Body of pancreas (tissue), 4 donors: ENCODE measurements around the gene CYBC1. TPM values are rescaled to one million over a fixed set of nuclear protein-coding genes. Genes with fewer than 3 reads are reported as not detected.
"Not testable (repeated sequence)": the region's sequence is repeated elsewhere in the genome, so short reads cannot be mapped to it uniquely, and the experiment has no call there.

Experiments used
- ATAC-seq: fragments of 150-250 bp; one replicate; pipeline ENCODE4 v1.9.1; 2016
- DNase-seq, 4 donors: peaks; one replicate each; pipeline ENCODE4 v3.0.0-alpha.2; 2019
- H3K27ac ChIP-seq, 4 donors: fragments of 200-600 bp; sonication (generic); 1 replicate in 3 of 4; 2 replicates in 1 of 4; pipeline versions ENCODE4 v1.5.1 to v1.6.1; 2016 to 2019; ENCODE audit warnings: mild to moderate bottlenecking in 1 of 4, mixed read lengths in 1 of 4, moderate library complexity in 1 of 4
- H3K27me3 ChIP-seq, 2 donors: fragments of 200-600 bp; sonication (generic); one replicate each; pipeline ENCODE4 v1.6.0; 2016; ENCODE audit warnings: mild to moderate bottlenecking in 1 of 2
- H3K36me3 ChIP-seq, 2 donors: fragments of 200-600 bp; sonication (generic); replicated peaks in 1 of 2; 2 replicates each; pipeline ENCODE4 v1.5.1; 2016; ENCODE audit warnings: low read depth in 2 of 2; ENCODE audit not compliant: insufficient read depth in 1 of 2
- H3K4me1 ChIP-seq: fragments of 200-600 bp; sonication (generic); one replicate; pipeline ENCODE4 v1.6.0; 2016
- H3K4me3 ChIP-seq, 2 donors: fragments of 200-600 bp; sonication (generic); 1 replicate in 1 of 2; 2 replicates in 1 of 2; pipeline ENCODE4 v1.5.1; 2016 to 2019
- H3K9me3 ChIP-seq, 3 donors: fragments of 200-600 bp; sonication (generic); 1 replicate in 2 of 3; 2 replicates in 1 of 3; pipeline ENCODE4 v1.5.1; 2016
- POLR2A ChIP-seq, 3 donors: fragments of 450-650 bp; IDR thresholded peaks; one replicate each; pipeline ENCODE4 v1.6.1; 2016; ENCODE audit warnings: antibody characterized with exemption in 3 of 3, mild to moderate bottlenecking in 2 of 3
- WGBS, 2 donors: methylation state at CpG; one replicate each; pipeline ENCODE4 v1.1.5; 2017; 5-methylcytosine and 5-hydroxymethylcytosine counted together
- intact Hi-C: fragments of 100-400 bp; cut with DNase I; formaldehyde crosslinking; loops from one replicate; pipeline ENCODE4 v1.15.1; 2023
- total RNA-seq, 2 donors: library from RNA; depleted of rRNA; stranded (reverse); fragments of >200 nt; gene quantifications; one replicate each; pipeline ENCODE4 v1.1.0, GENCODE V29; 2016
- TF ChIP-seq, protein P1 (sequence below), 7 experiments: fragments of 450-650 bp in 4 of 7; fragments of 200-600 bp in 3 of 7; sonication (generic) in 3 of 7; IDR thresholded peaks; one replicate each; pipeline ENCODE4 v1.5.1; 2016 to 2019; ENCODE audit warnings: antibody characterized with exemption in 7 of 7

CYBC1 gene
- total RNA-seq, 2 donors from 2014 or later: 53.1 to 68.2 TPM

DNA sequence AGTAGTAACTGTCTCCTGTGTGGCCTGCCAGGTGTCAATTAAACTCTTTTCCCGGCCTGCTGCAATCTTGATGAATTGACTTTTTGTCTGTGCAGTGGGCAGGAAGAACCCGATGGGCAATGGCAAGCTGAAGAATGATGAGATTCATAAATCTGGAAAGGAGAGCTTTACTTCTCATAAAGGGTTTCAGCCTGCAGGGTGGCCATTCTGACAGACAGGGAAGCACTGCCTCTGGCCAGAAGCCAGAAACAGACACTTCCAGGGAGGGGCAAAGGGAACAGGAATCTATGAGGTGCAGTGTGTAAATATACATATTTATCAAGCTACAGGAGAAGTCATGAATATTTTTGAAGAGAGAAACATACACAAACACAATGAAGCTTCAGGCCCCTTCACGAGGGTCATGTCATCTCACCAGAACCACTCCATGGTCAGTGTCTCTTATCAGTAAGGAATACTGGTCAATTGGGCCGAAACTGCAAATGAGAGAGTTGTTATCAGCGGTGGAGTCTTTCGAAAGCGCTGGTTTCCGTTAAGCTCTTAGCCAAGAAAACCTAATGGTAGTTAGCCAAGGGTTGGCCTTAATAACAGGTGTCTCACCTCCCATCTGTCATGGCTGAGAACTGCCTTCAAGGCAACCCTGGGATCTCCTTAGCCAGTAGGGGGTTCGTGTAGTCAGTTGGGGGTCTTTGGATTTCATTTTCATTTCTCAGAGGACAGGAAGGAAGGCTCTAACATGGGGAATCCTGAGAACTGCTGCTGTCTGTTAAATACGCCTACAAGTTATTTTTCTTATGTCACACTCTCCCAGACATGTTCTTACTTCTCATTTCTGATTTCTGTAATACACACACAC, 6.7 kb upstream of the CYBC1 start:
- ATAC-seq (peak; percentile 14), DNase-seq (peak in 2 of 4 donors; percentile 34 to 63)
- no peak for TF ChIP-seq POLR2A (IDR thresholded peaks at IDR 0.05)
- peak overlapping the region; percentile 100 for H3K27ac ChIP-seq
- no peak overlapping the region for H3K4me3 ChIP-seq
- no peaks in the 10 kb centered on the region for H3K9me3 ChIP-seq
- H3K27me3 ChIP-seq: no peaks in the 10 kb centered on the region
- H3K4me1 ChIP-seq: peaks cover 44% of the 10 kb centered on the region
- no peaks in the 10 kb centered on the region for H3K36me3 ChIP-seq
- intact Hi-C loops: no loop called here
- WGBS, 2 donors: 21 to 22% methylated on average over 10 of the region's 10 CpGs

DNA sequence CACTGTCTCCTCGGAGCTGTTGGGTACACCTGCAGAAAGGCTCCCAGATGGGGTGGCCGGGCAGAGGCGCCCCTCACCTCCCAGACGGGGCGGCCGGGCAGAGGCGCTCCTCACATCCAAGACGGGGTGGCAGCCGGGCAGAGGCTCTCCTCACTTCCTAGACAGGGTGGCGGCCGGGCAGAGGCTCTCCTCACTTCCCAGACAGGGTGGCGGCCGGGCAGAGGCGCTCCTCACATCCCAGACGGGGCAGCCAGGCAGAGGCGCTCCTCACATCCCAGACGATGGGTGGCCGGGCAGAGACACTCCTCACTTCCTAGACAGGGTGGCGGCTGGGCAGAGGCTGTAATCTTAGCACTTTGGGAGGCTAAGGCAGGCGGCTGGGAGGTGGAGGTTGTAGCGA, 3.2 kb upstream of the CYBC1 start:
- H3K27me3 ChIP-seq, H3K4me3 ChIP-seq, DNase-seq, intact Hi-C loops, H3K9me3 ChIP-seq, H3K27ac ChIP-seq, H3K36me3 ChIP-seq, ATAC-seq: not testable (repeated sequence)
- 90 to 95% methylated on average over 9 to 21 of the region's 21 CpGs for WGBS, 2 donors
- H3K4me1 ChIP-seq: peaks cover 40% of the 10 kb centered on the region

DNA sequence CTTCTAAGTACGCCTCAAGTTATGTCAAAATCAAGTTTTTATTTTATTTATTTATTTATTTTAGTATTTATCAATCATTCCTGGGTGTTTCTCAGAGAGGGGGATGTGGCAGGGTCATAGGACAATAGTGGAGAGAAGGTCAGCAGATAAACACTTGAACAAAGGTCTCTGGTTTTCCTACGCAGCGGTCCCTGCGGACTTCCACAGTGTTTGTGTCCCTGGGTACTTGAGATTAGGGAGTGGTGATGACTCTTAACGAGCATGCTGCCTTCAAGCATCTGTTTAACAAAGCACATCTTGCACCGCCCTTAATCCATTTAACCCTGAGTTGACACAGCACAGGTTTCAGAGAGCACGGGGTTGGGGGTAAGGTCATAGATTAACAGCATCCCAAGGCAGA, 2.6 kb upstream of the CYBC1 start:
- ATAC-seq, H3K4me3 ChIP-seq, H3K9me3 ChIP-seq, H3K27ac ChIP-seq, H3K36me3 ChIP-seq, DNase-seq, H3K27me3 ChIP-seq, intact Hi-C loops: not testable (repeated sequence)
- H3K4me1 ChIP-seq: peaks cover 40% of the 10 kb centered on the region
- 83 to 88% methylated on average over 7 of the region's 7 CpGs for WGBS, 2 donors

DNA sequence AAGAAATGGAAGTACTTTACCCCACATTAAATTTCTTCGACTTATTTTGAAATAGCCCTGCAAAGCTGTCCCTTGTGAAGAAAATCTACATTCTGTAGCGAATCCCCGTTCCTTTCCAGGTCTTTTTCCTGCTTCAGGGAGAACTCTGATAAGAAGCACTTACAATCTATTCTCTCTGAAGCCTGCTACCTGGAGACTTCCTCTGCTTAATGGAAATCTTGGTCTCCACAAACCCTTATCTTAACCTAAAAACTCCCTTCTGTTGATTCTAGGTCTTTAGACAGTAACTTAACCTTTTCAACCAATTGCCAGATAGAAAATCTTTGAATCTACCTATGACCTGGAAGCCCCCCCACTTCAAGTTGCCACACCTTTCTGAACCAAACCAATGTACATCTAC, 1.6 kb upstream of the CYBC1 start:
- DNase-seq: no peak

DNA sequence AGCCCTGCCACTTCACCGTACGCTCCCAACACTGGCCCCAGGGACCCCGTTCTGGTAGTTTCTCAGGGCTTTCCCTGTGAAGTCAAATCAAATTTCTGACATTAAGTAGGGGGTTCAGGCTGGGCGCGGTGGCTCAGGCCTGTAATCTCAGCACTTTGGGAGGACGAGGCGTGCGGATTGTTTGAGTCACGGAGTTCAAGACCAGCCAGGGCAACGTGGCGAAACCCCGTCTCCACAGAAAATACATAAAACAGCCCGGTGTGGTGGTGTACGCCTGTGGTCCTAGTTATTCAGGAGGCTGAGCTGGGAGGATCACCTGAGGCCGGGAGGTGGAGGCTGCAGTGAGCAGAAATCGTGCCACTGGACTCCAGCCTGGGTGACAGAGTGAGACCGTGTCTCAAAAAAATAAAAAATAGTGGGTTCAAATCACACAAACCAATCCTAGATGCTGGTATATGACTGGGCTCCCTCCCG, 632 bp downstream of the CYBC1 start:
- WGBS, 2 donors: 35 to 61% methylated on average over 12 to 18 of the region's 18 CpGs
- intact Hi-C loops: no loop called here
- ATAC-seq (no peak), DNase-seq (peak in 1 of 4 donors; percentile 18)
- no peak for TF ChIP-seq POLR2A (IDR thresholded peaks at IDR 0.05)
- TF ChIP-seq, protein P1, sequence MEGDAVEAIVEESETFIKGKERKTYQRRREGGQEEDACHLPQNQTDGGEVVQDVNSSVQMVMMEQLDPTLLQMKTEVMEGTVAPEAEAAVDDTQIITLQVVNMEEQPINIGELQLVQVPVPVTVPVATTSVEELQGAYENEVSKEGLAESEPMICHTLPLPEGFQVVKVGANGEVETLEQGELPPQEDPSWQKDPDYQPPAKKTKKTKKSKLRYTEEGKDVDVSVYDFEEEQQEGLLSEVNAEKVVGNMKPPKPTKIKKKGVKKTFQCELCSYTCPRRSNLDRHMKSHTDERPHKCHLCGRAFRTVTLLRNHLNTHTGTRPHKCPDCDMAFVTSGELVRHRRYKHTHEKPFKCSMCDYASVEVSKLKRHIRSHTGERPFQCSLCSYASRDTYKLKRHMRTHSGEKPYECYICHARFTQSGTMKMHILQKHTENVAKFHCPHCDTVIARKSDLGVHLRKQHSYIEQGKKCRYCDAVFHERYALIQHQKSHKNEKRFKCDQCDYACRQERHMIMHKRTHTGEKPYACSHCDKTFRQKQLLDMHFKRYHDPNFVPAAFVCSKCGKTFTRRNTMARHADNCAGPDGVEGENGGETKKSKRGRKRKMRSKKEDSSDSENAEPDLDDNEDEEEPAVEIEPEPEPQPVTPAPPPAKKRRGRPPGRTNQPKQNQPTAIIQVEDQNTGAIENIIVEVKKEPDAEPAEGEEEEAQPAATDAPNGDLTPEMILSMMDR (IDR thresholded peaks at IDR 0.05): no peak
- Histone ChIP-seq H3K4me3 (peak overlapping the region; percentile 75 to 95), H3K36me3 (no peaks in the 10 kb centered on the region), H3K9me3 (no peaks in the 10 kb centered on the region), H3K4me1 (peaks cover 39% of the 10 kb centered on the region), H3K27ac (peak overlapping the region; percentile 57 to 91 (median 80)), H3K27me3 (no peaks in the 10 kb centered on the region)

More for the DNA sequence above, 1.6 kb upstream of the CYBC1 start:
- no peak for ATAC-seq
- Histone ChIP-seq H3K9me3 (no peaks in the 10 kb centered on the region), H3K4me3 (no peak overlapping the region), H3K27me3 (no peaks in the 10 kb centered on the region), H3K4me1 (peaks cover 32% of the 10 kb centered on the region), H3K27ac (no peak overlapping the region), H3K36me3 (no peaks in the 10 kb centered on the region)
- TF ChIP-seq, protein P1 (IDR thresholded peaks at IDR 0.05): no peak
- no peak for TF ChIP-seq POLR2A (IDR thresholded peaks at IDR 0.05)
- 92 to 94% methylated on average over 3 of the region's 3 CpGs for WGBS, 2 donors
- intact Hi-C loops: no loop called here

DNA sequence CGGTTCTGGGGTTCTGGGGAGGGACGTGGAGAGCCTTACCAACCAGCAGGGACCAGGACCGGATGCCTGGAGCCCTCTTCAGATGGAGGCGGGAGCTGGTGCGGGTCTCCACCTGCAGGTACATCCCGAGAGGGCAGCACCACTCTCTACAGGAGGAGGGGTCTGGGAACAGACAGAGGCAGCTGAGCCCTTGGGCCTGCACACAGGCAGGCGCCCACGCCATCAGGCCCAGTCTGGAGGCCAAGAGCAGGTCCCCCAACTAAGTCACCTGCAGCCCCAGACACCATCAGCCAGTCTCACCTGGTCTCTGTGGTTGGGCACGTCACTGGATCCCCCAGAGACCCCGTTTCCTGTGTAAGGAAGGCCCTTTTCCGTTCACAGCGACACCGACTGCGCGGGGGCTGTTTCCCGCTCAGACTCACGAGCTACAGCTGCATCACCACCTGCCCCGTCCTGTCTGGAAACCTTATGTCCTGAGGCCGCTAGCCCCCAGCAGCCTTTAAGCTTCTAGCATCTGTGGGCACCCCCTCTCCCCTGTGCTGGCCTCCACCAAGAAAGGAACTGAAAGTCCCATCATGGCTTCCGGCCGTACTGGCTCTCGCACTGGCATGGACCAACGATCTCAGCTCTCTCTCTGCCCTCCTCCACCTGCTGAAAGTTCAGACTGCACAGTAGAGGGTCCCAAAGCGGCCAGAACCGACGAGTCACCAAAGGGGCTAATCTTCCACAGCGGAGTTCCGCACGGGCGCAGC, 1.2 kb downstream of the CYBC1 start:
- DNase-seq: peak in 2 of 4 donors; percentile 22 to 27
- ATAC-seq: no peak
- WGBS, 2 donors: 77 to 89% methylated on average over 7 to 30 of the region's 30 CpGs

More for the DNA sequence above, 1.2 kb downstream of the CYBC1 start:
- no peaks in the 10 kb centered on the region for H3K9me3 ChIP-seq
- H3K4me3 ChIP-seq: peak overlapping the region in 1 of 2 donors; percentile 95
- no peaks in the 10 kb centered on the region for H3K36me3 ChIP-seq
- H3K27me3 ChIP-seq: no peaks in the 10 kb centered on the region
- peak overlapping the region in 2 of 4 donors; percentile 87 to 91 for H3K27ac ChIP-seq
- peak in 1 of 3 donors; percentile 29 for TF ChIP-seq POLR2A (IDR thresholded peaks at IDR 0.05)
- TF ChIP-seq, protein P1 (IDR thresholded peaks at IDR 0.05): no peak
- intact Hi-C loops: no loop called here
- H3K4me1 ChIP-seq: peaks cover 44% of the 10 kb centered on the region
